ENCODE data around the gene PCDHGB7.
A peak's percentile ranks its signal among the peaks of the same experiment; 100 is the strongest.
"Not testable (repeated sequence)": the region's sequence is repeated elsewhere in the genome, so short reads cannot be mapped to it uniquely, and the experiment has no call there.

Gene PCDHGB7

DNA sequence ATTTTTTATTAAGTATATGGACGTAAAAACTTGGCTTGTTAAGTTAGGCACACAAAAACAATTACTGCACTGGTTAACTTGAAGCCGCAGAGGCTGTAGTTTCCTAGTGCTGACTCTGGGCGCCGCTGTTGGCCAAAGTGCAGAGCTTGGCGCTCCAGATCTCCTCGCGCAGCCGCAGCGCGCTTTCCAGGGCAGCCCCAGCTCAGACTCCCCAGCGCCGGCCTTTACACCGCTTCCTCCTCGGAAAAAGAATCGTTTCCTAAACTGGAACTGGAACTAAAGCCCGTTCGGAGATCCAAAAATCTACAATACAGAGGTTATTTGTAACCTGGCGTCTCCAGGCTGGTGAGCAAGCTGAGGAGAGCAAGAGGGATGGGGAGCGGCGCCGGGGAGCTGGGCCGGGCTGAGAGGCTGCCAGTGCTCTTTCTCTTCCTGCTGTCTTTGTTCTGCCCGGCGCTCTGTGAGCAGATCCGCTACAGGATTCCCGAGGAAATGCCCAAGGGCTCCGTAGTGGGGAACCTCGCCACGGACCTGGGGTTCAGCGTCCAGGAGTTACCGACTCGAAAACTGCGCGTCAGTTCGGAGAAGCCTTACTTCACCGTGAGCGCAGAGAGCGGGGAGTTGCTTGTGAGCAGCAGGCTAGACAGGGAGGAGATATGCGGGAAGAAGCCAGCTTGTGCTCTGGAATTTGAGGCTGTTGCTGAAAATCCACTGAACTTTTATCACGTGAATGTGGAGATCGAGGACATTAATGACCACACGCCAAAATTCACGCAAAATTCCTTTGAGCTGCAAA, 19.5 kb upstream of the PCDHGB7 start, which contains the start of gene PCDHGB5:
Gene PCDHGB5, plus strand, starts transcription at position 192 of the 796 bp plus-strand sequence. Its CDS starts 181 bp downstream, at position 373.
- not testable (repeated sequence) for DNase-seq

DNA sequence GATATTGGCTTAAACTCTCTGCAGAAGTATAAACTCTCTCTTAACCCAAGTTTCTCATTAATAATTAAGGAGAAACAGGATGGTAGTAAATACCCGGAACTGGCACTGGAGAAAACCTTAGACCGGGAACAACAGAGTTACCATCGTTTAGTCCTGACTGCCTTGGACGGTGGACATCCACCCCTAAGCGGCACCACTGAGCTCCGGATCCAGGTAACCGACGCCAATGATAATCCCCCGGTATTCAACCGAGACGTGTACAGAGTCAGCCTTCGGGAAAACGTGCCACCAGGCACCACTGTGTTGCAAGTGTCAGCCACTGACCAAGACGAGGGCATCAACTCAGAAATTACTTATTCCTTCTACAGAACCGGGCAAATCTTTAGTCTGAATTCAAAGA, 18.9 kb upstream of the PCDHGB7 start:
- no peak for DNase-seq

DNA sequence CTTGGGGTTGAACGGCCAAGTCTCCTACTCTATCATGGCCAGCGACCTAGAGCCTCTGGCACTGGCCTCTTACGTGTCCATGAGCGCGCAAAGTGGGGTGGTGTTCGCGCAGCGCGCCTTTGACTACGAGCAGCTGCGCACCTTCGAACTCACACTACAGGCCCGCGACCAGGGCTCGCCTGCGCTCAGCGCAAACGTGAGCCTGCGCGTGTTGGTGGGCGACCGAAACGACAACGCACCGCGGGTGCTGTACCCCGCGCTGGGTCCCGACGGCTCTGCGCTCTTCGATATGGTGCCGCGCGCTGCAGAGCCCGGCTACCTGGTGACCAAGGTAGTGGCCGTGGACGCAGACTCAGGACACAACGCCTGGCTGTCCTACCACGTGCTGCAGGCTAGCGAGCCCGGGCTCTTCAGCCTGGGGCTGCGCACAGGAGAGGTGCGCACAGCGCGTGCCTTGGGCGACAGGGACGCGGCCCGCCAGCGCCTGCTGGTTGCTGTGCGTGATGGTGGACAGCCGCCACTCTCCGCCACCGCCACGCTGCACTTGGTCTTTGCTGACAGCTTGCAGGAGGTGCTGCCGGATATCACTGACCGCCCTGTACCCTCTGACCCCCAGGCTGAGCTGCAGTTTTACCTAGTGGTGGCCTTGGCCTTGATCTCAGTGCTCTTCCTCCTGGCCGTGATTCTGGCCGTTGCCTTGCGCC, 17.8 kb upstream of the PCDHGB7 start:
- no peak for DNase-seq

DNA sequence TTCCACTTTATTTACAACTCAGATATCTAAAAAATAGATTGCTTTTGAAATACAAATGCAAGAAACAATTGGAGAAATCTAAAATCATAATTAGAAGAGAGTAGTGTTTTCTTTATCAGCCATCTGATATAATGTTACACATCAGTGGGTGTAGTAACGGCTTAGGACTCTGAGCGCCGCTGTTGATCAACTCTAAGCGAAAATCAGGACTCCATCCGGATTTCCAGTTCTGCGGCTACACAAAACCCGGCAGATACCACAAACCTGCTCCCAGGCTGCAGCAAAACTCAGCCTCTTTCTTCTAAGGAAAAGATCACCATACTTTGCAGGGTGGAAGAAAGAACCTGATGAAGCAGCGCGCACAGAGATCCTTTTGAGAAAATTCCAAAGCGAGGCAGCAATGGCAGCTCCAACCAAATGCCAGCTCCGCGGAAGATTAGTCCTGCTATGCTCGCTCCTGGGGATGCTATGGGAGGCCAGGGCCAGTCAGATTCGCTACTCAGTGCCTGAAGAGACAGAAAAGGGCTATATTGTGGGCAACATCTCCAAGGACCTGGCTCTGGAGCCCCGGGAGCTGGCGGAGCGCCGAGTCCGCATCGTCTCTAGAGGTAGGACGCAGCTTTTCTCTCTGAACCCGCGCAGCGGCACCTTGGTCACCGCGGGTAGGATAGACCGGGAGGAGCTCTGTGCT, 14.8 kb upstream of the PCDHGB7 start, which contains the start of gene PCDHGA9:
Gene PCDHGA9, plus strand, starts transcription at position 226 of the 691 bp plus-strand sequence. Its CDS starts 175 bp downstream, at position 401.
- no peak for DNase-seq

- no peak for DNase-seq
Observed at GRCh38 chr5:141403387-141403786, 14.1 kb upstream of the PCDHGB7 start.

GRCh38 chr5:141407790-141408505, 9.5 kb upstream of the PCDHGB7 start, which contains the start of gene PCDHGB6:
TSS of gene PCDHGB6 (plus strand) at chr5:141408021. CDS start at chr5:141408203, 182 bp downstream.
- not testable (repeated sequence) for DNase-seq

DNA sequence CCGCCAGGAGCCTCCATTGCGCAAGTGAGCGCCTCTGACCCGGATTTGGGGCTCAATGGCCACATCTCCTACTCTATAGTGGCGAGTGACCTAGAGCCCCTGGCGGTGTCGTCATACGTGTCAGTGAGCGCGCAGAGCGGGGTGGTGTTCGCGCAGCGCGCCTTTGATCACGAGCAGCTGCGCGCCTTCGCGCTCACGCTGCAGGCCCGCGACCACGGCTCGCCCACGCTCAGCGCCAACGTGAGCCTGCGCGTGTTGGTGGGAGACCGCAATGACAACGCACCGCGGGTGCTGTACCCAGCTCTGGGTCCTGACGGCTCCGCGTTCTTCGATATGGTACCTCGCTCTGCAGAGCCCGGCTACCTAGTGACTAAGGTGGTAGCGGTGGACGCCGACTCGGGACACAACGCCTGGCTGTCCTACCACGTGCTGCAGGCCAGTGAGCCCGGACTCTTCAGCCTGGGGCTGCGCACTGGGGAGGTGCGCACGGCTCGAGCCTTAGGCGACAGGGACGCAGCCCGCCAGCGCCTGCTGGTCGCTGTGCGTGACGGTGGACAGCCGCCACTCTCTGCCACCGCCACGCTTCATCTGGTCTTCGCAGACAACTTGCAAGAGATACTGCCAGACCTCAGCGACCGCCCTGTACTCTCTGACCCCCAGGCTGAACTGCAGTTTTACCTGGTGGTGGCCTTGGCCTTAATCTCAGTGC, 7.7 kb upstream of the PCDHGB7 start:
- DNase-seq = no peak

- DNase-seq = no peak
Observed at GRCh38 chr5:141411575-141411974, 5.9 kb upstream of the PCDHGB7 start.

- peak; percentile 35 for DNase-seq
Observed at GRCh38 chr5:141412854-141413539, 4.5 kb upstream of the PCDHGB7 start, which contains the start of gene PCDHGA10. TSS of gene PCDHGA10 (plus strand) at chr5:141412987. CDS start at chr5:141413176, 189 bp downstream.

GRCh38 chr5:141413540-141414069, 3.9 kb upstream of the PCDHGB7 start:
- no peak for DNase-seq

GRCh38 chr5:141414548-141415274, 2.8 kb upstream of the PCDHGB7 start:
- DNase-seq = not testable (repeated sequence)

DNA sequence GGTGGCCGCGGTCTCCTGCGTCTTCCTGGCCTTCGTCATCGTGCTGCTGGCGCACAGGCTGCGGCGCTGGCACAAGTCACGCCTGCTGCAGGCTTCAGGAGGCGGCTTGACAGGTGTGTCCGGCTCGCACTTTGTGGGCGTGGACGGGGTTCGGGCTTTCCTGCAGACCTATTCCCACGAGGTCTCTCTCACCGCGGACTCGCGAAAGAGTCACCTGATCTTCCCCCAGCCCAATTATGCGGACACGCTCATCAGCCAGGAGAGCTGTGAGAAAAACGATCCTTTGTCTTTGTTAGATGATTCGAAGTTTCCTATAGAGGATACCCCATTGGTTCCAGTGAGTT, 2.2 kb upstream of the PCDHGB7 start:
- not testable (repeated sequence) for DNase-seq

DNA sequence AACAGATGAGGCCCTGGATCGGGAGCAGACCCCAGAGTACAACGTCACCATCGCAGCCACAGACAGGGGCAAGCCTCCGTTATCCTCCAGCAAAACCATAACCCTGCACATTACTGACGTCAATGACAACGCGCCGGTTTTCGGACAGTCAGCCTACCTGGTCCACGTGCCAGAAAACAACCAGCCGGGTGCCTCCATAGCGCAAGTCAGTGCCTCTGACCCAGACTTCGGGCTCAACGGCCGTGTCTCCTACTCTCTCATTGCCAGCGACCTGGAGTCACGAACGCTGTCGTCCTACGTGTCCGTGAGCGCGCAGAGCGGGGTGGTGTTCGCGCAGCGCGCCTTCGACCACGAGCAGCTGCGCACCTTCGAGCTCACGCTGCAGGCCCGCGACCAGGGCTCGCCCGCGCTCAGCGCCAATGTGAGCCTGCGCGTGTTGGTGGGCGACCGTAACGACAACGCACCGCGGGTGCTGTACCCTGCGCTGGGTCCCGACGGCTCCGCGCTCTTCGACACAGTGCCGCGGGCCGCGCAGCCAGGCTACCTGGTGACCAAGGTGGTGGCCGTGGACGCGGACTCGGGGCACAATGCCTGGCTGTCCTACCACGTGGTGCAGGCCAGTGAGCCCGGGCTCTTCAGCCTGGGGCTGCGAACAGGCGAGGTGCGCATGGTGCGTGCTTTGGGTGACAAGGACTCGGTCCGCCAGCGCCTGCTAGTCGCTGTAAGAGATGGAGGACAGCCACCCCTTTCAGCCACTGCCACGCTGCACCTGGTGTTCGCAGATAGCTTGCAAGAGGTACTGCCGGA, 1.8 kb downstream of the PCDHGB7 start:
- DNase-seq = no peak

DNA sequence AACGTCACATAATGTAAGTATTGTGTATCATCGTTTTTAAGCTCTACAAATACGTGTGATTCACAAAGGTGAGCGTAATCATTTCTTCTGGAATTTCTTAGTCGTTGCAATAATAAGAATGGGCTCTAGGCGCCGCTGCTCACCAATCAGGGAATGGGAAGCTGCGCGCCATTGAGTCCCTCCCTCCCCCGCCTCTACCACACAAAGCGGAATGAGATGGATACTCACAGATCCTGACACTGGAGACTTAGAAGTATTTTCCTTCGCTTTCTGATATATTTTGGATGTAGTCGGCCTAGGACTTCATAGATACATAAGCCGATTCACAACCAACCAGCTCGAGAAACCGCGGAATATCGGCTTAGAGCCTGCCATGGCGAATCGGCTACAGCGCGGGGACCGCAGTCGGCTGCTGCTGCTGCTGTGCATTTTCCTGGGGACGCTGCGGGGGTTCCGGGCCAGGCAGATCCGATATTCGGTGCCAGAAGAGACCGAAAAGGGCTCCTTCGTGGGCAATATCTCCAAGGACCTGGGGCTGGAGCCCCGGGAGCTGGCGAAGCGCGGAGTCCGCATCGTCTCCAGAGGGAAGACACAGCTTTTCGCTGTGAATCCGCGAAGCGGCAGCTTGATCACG, 3.5 kb downstream of the PCDHGB7 start, which contains the start of gene PCDHGA11:
Gene PCDHGA11, plus strand, starts transcription at position 197 of the 634 bp plus-strand sequence. Its CDS starts 177 bp downstream, at position 374.
- no peak for DNase-seq

DNA sequence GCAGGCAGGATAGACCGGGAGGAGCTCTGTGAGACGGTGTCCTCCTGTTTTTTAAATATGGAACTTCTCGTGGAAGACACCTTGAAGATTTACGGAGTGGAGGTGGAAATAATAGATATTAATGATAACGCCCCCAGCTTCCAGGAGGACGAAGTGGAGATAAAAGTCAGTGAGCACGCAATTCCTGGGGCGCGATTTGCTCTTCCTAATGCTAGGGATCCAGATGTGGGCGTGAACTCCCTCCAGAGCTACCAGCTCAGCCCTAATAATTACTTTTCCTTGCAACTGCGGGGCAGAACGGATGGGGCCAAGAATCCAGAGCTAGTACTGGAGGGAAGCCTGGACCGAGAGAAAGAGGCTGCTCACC, 4.0 kb downstream of the PCDHGB7 start:
- DNase-seq = no peak

GRCh38 chr5:141422742-141423291, 5.3 kb downstream of the PCDHGB7 start:
- no peak for DNase-seq

- no peak for DNase-seq
Observed at GRCh38 chr5:141427783-141428426, 10.4 kb downstream of the PCDHGB7 start.

Measured in DMS 273 treated with DMSO at 0.1 percent for 48 hours (cell line).